Measurements from ENCODE around the gene PRIMPOL.
"Not testable (repeated sequence)": the region's sequence is repeated elsewhere in the genome, so short reads cannot be mapped to it uniquely, and the experiment has no call there.

PRIMPOL gene

DNA sequence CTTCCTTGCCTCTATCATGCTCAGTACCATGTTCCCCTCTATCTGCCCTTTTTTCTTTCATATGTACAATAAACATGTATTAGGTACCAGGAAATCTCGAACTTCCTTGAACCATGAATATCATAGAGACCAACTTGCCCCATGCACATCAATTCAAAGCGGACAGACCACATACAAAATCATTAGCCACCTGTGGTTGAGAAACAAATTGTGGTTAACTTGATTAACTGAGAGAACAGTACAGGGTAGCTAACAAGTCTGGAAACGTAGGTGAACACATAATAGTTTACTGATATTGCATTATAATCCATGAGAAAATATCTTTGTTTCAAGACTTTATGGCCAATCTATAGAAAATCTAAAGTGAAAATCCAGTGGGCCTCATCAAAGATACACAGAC, 8.5 kb upstream of the PRIMPOL start:
- DNase-seq (ENCODE audit: low read depth in 3 of 3) = no peak

- DNase-seq (ENCODE audit: low read depth in 3 of 3) = no peak
These were observed 8.1 kb upstream of the PRIMPOL start for GRCh38 chr4:184641451-184641850.

GRCh38 chr4:184643731-184644130, 5.8 kb upstream of the PRIMPOL start:
- no peak for DNase-seq (ENCODE audit: low read depth in 3 of 3)

- DNase-seq (ENCODE audit: low read depth in 3 of 3) = no peak
These were observed 4.8 kb upstream of the PRIMPOL start for GRCh38 chr4:184644553-184645307.

- no peak for DNase-seq (ENCODE audit: low read depth in 3 of 3)
These were observed 3.5 kb upstream of the PRIMPOL start for GRCh38 chr4:184645904-184646610.

GRCh38 chr4:184647266-184648053, 2.1 kb upstream of the PRIMPOL start:
- DNase-seq (ENCODE audit: low read depth in 3 of 3) = no peak

GRCh38 chr4:184648054-184648312, 1.6 kb upstream of the PRIMPOL start:
- DNase-seq (ENCODE audit: low read depth in 3 of 3) = no peak

GRCh38 chr4:184648313-184649025, 1.1 kb upstream of the PRIMPOL start:
- peak in 2 of 3 experiments; percentile 22 to 25 for DNase-seq (ENCODE audit: low read depth in 3 of 3)

- no peak for DNase-seq (ENCODE audit: low read depth in 3 of 3)
These were observed 675 bp downstream of the PRIMPOL start for GRCh38 chr4:184649971-184650855.

DNA sequence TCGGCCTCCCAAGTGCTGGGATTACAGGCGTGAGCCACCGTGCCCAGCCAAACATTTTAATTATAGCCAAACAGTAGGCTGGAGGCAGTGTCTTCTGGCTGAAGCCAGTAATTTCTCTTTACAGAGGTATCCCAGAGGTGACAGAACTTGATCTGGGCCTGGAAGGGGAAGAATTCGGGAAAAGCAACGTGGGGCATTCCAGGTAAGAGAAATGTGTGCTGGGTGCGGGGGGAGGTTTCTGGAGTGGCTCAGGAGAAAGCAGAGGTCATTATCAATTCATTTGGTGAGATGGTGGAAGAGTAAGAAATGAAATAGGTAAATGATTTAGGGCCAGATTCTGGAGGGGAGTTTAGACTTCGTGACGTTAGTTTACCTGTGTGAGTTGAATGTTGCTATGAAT, 2.4 kb downstream of the PRIMPOL start:
- DNase-seq (ENCODE audit: low read depth in 3 of 3) = no peak

GRCh38 chr4:184652681-184653080, 3.1 kb downstream of the PRIMPOL start:
- DNase-seq (ENCODE audit: low read depth in 3 of 3) = not testable (repeated sequence)

DNA sequence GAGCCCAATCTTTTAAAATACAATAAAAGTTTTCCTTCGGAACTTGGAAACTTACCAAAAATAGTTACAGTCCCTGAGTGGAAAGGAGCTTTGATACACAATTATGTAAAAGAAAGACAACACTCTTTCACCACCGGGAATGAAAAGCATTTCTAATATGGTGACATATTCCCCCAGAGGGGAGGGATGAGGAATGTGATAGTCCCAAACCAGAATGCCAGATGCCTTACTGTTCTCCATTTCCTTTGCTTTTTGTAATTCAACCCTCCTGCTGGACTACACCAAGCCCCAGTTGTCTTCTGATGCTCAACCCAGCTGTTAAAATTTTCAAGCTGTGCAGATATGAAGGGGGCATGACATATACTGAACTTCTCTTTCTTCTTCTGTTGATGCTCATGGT, 4.1 kb downstream of the PRIMPOL start:
- no peak for DNase-seq (ENCODE audit: low read depth in 3 of 3)

DNA sequence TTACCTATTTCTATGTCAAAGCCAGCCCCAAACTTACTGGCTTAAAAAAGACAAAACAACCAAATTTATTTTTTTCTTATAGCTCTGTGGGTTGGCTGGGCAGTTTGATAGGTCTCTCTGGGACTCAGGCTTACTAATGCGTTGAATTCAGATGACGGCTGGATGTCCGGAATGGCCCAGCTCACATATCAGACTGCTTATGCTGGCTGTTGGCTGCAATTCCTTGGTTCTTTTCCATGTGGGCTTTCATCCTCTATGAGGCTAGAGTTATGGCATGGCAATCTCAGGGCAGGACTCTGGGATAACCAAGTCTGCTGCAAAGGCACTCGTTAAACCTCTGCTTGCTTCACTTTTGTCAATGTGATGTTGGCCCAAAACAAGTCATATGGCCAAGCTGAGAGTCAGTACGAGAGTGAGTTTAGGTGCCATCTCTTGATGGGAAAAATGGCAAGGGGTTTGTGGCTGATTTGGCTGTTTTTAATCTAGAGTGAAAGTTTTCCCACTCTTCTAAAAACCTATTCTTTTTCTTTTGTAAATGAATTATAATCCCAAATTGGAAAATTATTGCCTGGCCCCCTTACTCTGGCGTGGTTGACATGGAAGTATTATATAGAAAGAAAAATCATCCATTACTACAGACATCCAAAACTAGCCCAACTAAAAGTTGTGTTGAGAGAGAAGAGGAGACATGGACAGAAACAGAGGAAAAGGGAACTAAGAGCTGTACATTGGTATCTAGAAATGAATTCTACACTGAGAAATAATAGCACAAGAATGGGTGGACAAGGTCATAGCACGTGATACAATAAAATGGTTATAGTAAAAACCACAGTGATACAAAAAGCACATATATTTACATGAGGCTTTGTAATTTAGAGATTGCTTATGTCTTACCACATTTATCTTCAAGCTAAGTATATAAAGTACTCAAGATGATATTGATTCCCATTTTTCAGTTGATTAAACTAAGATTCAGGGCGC, 6.6 kb downstream of the PRIMPOL start:
- DNase-seq (ENCODE audit: low read depth in 3 of 3) = no peak

GRCh38 chr4:184657144-184657543, 7.6 kb downstream of the PRIMPOL start:
- DNase-seq (ENCODE audit: low read depth in 3 of 3) = no peak

- not testable (repeated sequence) for DNase-seq (ENCODE audit: low read depth in 3 of 3)
These were observed 8.3 kb downstream of the PRIMPOL start for GRCh38 chr4:184657820-184658219.

GRCh38 chr4:184660978-184661377, 11.4 kb downstream of the PRIMPOL start:
- no peak for DNase-seq (ENCODE audit: low read depth in 3 of 3)

GRCh38 chr4:184662236-184662635, 12.7 kb downstream of the PRIMPOL start:
- DNase-seq (ENCODE audit: low read depth in 3 of 3) = no peak

GRCh38 chr4:184664445-184665210, 15.1 kb downstream of the PRIMPOL start:
- DNase-seq (ENCODE audit: low read depth in 3 of 3) = no peak

- DNase-seq (ENCODE audit: low read depth in 3 of 3) = no peak
These were observed 17.1 kb downstream of the PRIMPOL start for GRCh38 chr4:184666670-184667069.

Measured in stimulated activated CD4-positive, alpha-beta T cell treated with anti-CD3 and anti-CD28 coated beads, TNF-alpha, amount 100 ng/mL, for 4 hours (primary cell).